ENCODE data around the gene MFN2.
A peak's percentile ranks its signal among the peaks of the same experiment; 100 is the strongest.
"Not testable (repeated sequence)": the region's sequence is repeated elsewhere in the genome, so short reads cannot be mapped to it uniquely, and the experiment has no call there.

The MFN2 gene

GRCh38 chr1:11998636-11999035 lies 18.4 kb downstream of the MFN2 start:
- no peak for DNase-seq (ENCODE audit: low spot score)

GRCh38 chr1:11999236-11999635 lies 19.0 kb downstream of the MFN2 start:
- DNase-seq (ENCODE audit: low spot score): no peak

- peak; percentile 62 for DNase-seq (ENCODE audit: low spot score)
These were observed 21.1 kb downstream of the MFN2 start for GRCh38 chr1:12001249-12001917.

GRCh38 chr1:12001996-12002493 lies 21.8 kb downstream of the MFN2 start:
- DNase-seq (ENCODE audit: low spot score): no peak

- DNase-seq (ENCODE audit: low spot score): no peak
These were observed 23.5 kb downstream of the MFN2 start for GRCh38 chr1:12003762-12004161.

GRCh38 chr1:12005488-12006166 lies 25.4 kb downstream of the MFN2 start:
- peak; percentile 68 for DNase-seq (ENCODE audit: low spot score)

GRCh38 chr1:12006167-12006921 lies 26.1 kb downstream of the MFN2 start:
- no peak for DNase-seq (ENCODE audit: low spot score)

- DNase-seq (ENCODE audit: low spot score): no peak
These were observed 27.0 kb downstream of the MFN2 start for GRCh38 chr1:12007204-12007603.

- not testable (repeated sequence) for DNase-seq (ENCODE audit: low spot score)
These were observed 28.1 kb downstream of the MFN2 start for GRCh38 chr1:12008355-12008754.

GRCh38 chr1:12009318-12009947 lies 29.2 kb downstream of the MFN2 start:
- peak; percentile 69 for DNase-seq (ENCODE audit: low spot score)

- DNase-seq (ENCODE audit: low spot score): no peak
These were observed 30.7 kb downstream of the MFN2 start for GRCh38 chr1:12010746-12011570.

- no peak for DNase-seq (ENCODE audit: low spot score)
These were observed 31.8 kb downstream of the MFN2 start for GRCh38 chr1:12011998-12012397.

GRCh38 chr1:12012560-12013316 lies 32.5 kb downstream of the MFN2 start:
- peak; percentile 45 for DNase-seq (ENCODE audit: low spot score)

GRCh38 chr1:12014141-12014991 lies 34.1 kb downstream of the MFN2 start:
- peak; percentile 30 for DNase-seq (ENCODE audit: low spot score)

GRCh38 chr1:12015001-12015491 lies 34.8 kb downstream of the MFN2 start:
- DNase-seq (ENCODE audit: low spot score): no peak

GRCh38 chr1:12015499-12015898 lies 35.3 kb downstream of the MFN2 start:
- no peak for DNase-seq (ENCODE audit: low spot score)

- DNase-seq (ENCODE audit: low spot score): no peak
These were observed 35.9 kb downstream of the MFN2 start for GRCh38 chr1:12016182-12016581.

- peak; percentile 17 for DNase-seq (ENCODE audit: low spot score)
These were observed 39.7 kb downstream of the MFN2 start for GRCh38 chr1:12019858-12020509.

- no peak for DNase-seq (ENCODE audit: low spot score)
These were observed 41.4 kb downstream of the MFN2 start for GRCh38 chr1:12021616-12022015.
